ENCODE measurements around the gene OR56A1. TPM values are rescaled to one million over a fixed set of nuclear protein-coding genes. Genes with fewer than 3 reads are reported as not detected.

OR56A1 gene
- total RNA-seq, 1 donor from 2014 or later = not detected

DNA sequence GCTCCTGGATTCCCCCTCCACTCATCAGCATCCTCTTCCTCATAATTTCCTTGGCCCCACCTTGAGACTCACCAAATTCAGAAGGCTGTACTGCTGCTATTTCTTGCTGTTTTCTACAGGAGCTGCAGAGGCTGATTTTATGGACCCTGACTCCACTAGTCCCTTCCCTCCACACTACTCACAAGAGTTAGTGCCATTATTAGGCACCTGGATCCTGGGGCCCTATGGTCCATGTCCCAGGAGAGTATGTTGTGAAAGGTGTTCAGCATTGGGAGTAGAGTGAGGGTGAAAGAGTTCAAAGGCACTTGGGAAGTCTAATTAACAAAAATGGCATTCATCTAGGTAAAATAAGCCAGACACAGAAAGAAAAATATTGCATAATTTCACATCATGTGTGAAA lies 23.7 kb downstream of the OR56A1 start, which contains the start of gene OR56A4:
Gene OR56A4 (minus strand): TSS at position 101 of the 400 bp plus-strand sequence. CDS start 3,954 bp downstream, outside the sequence.
- no peaks in the 10 kb centered on the region for H3K9me3 ChIP-seq
- H3K27me3 ChIP-seq = no peaks in the 10 kb centered on the region
- no peaks in the 10 kb centered on the region for H3K36me3 ChIP-seq
- TF ChIP-seq POLR2A (IDR thresholded peaks at IDR 0.05) = no peak
- TF ChIP-seq, protein P1, sequence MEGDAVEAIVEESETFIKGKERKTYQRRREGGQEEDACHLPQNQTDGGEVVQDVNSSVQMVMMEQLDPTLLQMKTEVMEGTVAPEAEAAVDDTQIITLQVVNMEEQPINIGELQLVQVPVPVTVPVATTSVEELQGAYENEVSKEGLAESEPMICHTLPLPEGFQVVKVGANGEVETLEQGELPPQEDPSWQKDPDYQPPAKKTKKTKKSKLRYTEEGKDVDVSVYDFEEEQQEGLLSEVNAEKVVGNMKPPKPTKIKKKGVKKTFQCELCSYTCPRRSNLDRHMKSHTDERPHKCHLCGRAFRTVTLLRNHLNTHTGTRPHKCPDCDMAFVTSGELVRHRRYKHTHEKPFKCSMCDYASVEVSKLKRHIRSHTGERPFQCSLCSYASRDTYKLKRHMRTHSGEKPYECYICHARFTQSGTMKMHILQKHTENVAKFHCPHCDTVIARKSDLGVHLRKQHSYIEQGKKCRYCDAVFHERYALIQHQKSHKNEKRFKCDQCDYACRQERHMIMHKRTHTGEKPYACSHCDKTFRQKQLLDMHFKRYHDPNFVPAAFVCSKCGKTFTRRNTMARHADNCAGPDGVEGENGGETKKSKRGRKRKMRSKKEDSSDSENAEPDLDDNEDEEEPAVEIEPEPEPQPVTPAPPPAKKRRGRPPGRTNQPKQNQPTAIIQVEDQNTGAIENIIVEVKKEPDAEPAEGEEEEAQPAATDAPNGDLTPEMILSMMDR (IDR thresholded peaks at IDR 0.05) = no peak
- no peak for TF ChIP-seq POLR2AphosphoS5 (IDR thresholded peaks at IDR 0.05; ENCODE audit: insufficient read depth in 1 of 2, low read depth in 1 of 2)
- DNase-seq (ENCODE audit: extremely low spot score in 2 of 2) = no peak
- no peak within 1 kb of the TSS for H3K27ac ChIP-seq
- H3K4me3 ChIP-seq = no peak within 1 kb of the TSS
- intact Hi-C loops (cut with DNase I) = no loop called here
- H3K4me1 ChIP-seq = no peaks in the 10 kb centered on the region

DNA sequence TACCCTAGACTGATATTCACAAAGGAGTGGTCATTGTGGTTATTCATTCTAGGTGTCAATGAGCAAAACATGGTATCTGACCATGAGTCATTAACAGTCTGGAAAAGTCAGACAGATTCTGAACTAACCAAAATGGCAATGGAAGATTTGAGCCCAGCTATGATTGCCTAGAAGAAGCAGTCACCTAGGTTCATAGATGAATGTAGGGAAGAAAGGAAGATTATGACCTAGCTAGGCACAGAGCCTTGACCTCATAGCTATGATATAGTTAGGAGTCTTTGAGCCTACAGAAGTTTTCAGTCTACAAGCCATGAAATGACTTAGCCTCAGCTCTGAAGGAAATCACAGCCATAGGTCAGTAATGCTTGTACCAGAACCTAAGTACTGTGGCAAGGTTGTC lies 24.2 kb downstream of the OR56A1 start:
- Histone ChIP-seq H3K36me3 (no peaks in the 10 kb centered on the region), H3K4me3 (no peak overlapping the region), H3K27me3 (no peaks in the 10 kb centered on the region), H3K27ac (no peak overlapping the region), H3K9me3 (no peaks in the 10 kb centered on the region), H3K4me1 (no peaks in the 10 kb centered on the region)
- TF ChIP-seq POLR2A (IDR thresholded peaks at IDR 0.05) = no peak
- no peak for TF ChIP-seq POLR2AphosphoS5 (IDR thresholded peaks at IDR 0.05; ENCODE audit: insufficient read depth in 1 of 2, low read depth in 1 of 2)
- TF ChIP-seq, protein P1 (IDR thresholded peaks at IDR 0.05) = no peak
- DNase-seq (ENCODE audit: extremely low spot score in 2 of 2) = no peak
- intact Hi-C loops (cut with DNase I) = no loop called here

DNA sequence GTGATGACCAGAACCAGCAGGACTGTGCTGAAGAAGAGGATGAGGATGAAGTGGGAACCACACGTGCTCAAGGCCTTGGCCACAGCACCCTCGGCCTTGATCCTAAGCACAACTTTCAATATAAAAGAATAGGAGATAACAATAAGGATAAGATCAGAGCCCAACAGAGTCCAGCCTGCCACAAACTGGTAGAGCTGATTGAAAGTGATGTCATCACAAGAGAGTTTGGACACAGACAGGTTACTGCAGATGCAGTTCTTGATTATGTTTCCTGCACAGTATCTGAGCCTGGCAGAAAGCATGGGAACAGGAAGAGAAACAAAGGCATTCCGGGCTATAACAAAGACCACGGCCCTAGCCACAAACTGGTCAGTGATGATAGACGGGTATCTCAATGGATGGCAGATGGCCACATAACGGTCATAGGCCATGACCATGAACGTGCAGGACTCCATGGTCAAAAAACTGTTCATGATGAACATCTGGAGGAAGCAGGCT lies 28.3 kb downstream of the OR56A1 start:
- TF ChIP-seq, protein P1 (IDR thresholded peaks at IDR 0.05) = no peak
- TF ChIP-seq POLR2AphosphoS5 (IDR thresholded peaks at IDR 0.05; ENCODE audit: insufficient read depth in 1 of 2, low read depth in 1 of 2) (no peak), POLR2A (IDR thresholded peaks at IDR 0.05) (no peak)
- DNase-seq (ENCODE audit: extremely low spot score in 2 of 2) = no peak
- H3K9me3 ChIP-seq = no peaks in the 10 kb centered on the region
- intact Hi-C loops (cut with DNase I) = no loop called here
- no peak overlapping the region for H3K27ac ChIP-seq
- H3K4me3 ChIP-seq = no peak overlapping the region
- H3K4me1 ChIP-seq = no peaks in the 10 kb centered on the region
- no peaks in the 10 kb centered on the region for H3K36me3 ChIP-seq
- no peaks in the 10 kb centered on the region for H3K27me3 ChIP-seq

DNA sequence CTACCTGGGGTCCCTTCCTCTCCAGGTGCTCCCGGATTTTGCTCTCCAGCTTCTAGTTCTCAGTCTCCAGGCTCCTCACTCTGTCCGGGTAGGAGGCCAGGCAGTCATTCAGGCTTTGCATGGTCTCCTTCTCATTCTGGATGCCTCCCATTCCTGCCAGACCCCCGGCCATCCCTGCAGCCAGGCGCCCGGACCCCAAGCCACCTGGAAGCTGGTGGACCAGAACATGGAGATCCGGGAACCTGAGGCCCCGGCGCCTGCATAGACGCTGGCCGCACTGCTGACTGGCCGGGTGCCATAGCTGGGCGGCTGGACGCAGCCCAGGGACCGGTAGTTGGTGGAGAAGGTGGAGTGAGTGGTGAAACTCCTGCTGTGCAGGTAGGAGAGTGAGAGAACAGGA lies 35.8 kb downstream of the OR56A1 start:
- H3K27ac ChIP-seq = no peak overlapping the region
- no peak for DNase-seq (ENCODE audit: extremely low spot score in 2 of 2)
- intact Hi-C loops (cut with DNase I) = no loop called here

More for the DNA sequence above, 35.8 kb downstream of the OR56A1 start:
- no peak overlapping the region for H3K4me3 ChIP-seq
- no peaks in the 10 kb centered on the region for H3K27me3 ChIP-seq
- H3K36me3 ChIP-seq = no peaks in the 10 kb centered on the region
- H3K4me1 ChIP-seq = no peaks in the 10 kb centered on the region
- no peaks in the 10 kb centered on the region for H3K9me3 ChIP-seq
- TF ChIP-seq POLR2AphosphoS5 (IDR thresholded peaks at IDR 0.05; ENCODE audit: insufficient read depth in 1 of 2, low read depth in 1 of 2) (no peak), POLR2A (IDR thresholded peaks at IDR 0.05) (no peak)
- TF ChIP-seq, protein P1 (IDR thresholded peaks at IDR 0.05) = no peak

Data from vagina (tissue), 2 donors.